A172 (cell line): ENCODE results near the gene NELL1. TPM values are rescaled to one million over a fixed set of nuclear protein-coding genes. Genes with fewer than 3 reads are reported as not detected.
"Not testable (repeated sequence)": the region's sequence is repeated elsewhere in the genome, so short reads cannot be mapped to it uniquely, and the experiment has no call there.

Experiments
- DNase-seq: peaks from one replicate; pipeline ENCODE4 v3.0.0-alpha.2; 2015; ENCODE audit warnings: low spot score
- total RNA-seq: library from RNA; depleted of rRNA; stranded (reverse); fragments of >200 nt; shearing (Covaris generic); gene quantifications from 2 replicates; pipeline ENCODE4 v1.2.3, GENCODE V29; 2014

Gene NELL1
- total RNA-seq, 1 experiment from 2014 or later, result not detected

DNA sequence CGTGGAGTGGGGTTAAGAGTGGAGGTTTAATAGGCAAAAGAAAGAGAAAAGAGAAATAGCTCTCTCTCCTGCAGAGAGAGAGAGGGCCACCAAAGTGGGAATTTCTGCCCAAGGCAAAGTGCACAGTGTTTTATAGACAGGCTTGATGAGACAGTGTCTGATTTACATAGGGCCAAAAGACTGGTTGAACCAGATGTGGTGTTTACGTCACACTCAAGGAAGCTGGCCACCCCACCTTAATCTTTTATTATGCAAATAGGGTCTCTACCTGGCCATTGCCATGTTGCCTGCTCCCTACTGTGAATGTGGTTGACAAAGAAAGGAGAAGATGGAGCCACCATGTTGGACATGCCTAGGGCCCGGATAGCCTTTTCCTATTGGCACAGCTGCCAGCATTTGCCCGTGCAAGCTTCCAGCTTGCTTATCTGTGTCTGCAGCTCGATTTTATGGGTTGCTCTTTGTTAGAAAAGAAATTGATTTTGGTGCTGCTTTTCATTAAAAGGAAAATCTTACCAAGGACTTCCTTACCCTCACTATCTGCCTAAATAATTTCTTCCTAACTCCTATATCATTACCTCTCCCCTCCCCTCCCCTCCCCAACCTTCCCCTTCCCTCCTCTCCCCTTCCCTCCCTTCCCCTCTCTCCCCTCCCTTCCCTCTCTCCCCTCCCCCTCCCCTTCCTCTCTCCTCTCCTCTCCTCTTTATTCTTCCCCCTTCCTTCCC, 436.0 kb downstream of the NELL1 start:
- no peak for DNase-seq

DNA sequence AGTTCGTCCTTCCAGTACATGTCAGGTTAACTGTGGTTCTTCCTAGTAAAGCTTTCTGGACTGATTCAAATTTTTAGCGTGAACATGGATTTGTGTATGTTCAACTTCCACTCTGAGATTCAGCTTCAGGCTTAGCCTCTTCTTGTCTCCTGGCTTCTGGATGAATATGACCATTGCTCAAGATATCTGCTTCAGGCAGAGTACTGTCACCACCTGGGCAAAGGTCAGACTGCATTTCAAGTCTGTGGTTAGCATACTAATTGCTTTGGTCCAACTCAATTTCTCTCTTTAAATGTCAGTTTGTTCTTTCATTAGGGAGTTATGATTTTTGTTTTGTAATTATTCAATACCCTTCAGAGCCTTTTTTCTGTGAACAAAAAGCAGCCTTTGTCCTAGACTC, 440.0 kb downstream of the NELL1 start:
- DNase-seq, result no peak

- DNase-seq, result no peak
Measured at GRCh38 chr11:21110415-21110814, 441.0 kb downstream of the NELL1 start.

- DNase-seq, result no peak
Measured at GRCh38 chr11:21113876-21114275, 444.5 kb downstream of the NELL1 start.

GRCh38 chr11:21116009-21116408, 446.6 kb downstream of the NELL1 start:
- DNase-seq, result no peak

GRCh38 chr11:21119411-21119810, 450.0 kb downstream of the NELL1 start:
- DNase-seq, result no peak

DNA sequence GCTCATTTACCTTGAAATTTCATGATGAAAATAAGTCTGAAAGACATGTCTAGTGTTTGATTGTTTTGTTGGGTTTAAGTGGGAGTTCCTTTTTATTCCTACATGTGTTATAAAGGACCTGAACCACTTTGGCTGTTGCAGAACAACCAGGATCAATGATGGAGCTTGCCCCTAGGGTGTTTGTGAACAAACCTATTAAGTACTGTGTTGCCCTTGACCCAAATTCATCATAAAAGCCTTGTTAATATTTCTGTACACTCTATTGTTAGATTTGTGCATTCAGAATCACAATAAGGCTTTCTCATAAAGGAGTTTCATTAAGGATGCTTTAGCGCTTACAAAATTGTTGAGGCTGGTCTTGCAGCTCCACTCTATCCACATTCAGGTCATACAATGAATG, 452.6 kb downstream of the NELL1 start:
- DNase-seq, result no peak

DNA sequence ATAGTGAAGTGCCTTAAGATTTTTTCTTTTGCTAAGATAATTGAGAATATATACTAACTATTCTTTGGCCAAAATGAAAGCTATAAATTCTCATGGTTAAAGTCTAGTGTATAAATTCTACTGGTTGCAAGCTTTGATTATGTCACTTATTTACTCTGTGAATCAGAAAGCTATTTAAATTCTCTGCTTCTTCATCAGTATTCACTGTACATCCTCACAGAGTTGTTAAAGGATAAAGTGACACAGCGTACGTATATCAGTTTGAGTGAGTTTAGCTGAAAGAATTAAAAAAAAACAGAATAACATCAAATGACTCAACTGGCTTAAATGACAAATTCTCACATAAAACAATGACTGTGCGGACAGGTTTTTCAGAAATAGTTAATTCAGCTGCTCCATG, 453.1 kb downstream of the NELL1 start:
- DNase-seq, result no peak

DNA sequence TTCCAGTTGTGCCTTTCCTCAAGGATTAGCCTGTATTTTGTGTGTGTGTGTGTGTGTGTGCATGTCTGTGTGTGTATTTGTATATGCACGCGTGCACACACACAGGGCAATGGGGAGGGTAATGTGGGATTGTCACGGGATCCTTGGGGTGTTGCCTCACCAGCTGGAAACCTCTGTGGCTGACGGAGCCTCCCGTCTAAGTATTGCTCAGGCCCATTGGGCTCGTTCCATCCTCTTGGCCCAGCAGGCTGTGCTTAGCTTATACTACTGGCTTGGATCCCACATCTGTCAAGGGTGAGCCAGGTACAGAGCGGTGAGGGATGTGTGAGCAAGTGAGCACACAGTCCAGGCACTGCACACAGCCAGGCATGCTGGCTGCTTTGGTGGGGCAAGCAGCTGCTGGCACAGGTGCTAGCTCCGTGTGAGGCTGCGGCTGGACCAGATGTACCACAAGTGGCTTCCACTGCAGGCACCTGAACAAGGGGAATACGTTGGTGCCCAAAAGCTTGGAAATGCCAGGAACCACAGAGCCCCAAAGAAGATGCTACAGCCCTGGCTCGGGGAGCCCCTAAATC, 462.8 kb downstream of the NELL1 start:
- DNase-seq, result no peak

- DNase-seq, result no peak
Measured at GRCh38 chr11:21133244-21133643, 463.9 kb downstream of the NELL1 start.

DNA sequence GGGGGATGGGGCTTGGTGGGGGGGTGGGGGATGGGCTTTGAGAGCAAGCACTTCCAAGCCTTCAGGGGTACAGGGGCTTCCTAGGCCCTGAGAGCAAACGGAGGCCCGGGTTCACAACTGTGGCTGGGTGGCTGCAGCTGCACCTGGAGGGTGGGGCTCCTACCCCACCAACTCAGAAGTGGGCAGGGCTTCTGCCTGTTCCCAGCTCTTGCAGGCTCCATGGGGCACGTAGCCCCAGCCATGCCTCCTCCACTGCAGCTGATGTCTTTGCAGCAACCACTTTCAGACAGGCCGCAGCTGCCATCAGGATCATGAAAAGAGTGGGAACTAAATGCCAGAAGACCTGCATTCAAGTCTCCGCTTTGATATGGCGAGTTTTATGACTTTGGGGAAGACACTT, 464.3 kb downstream of the NELL1 start:
- no peak for DNase-seq

- no peak for DNase-seq
Measured at GRCh38 chr11:21137803-21138202, 468.4 kb downstream of the NELL1 start.

- DNase-seq, result not testable (repeated sequence)
Measured at GRCh38 chr11:21141557-21141956, 472.2 kb downstream of the NELL1 start.

- no peak for DNase-seq
Measured at GRCh38 chr11:21142007-21142406, 472.6 kb downstream of the NELL1 start.

- DNase-seq, result no peak
Measured at GRCh38 chr11:21144531-21144930, 475.1 kb downstream of the NELL1 start.

DNA sequence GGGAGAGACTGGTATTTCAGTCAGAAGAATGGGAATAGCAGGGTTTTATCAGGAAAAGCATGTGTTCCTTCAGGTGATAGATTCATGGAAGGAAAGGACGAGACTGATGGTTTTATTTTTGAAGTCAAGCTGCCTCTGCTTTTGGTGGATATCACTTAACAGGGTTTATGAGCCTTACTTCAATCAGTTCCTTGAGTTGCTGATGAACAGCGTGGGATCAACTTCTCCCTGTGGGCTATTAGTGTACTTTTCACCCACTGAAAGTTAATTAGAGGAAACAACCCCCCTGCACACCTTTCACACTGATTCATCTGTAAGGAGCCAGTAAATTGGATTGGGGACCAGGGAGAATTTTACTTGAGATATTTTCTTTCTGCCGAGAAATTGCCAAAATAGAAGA, 479.0 kb downstream of the NELL1 start:
- DNase-seq, result no peak

GRCh38 chr11:21160140-21160539, 490.8 kb downstream of the NELL1 start:
- DNase-seq, result no peak

DNA sequence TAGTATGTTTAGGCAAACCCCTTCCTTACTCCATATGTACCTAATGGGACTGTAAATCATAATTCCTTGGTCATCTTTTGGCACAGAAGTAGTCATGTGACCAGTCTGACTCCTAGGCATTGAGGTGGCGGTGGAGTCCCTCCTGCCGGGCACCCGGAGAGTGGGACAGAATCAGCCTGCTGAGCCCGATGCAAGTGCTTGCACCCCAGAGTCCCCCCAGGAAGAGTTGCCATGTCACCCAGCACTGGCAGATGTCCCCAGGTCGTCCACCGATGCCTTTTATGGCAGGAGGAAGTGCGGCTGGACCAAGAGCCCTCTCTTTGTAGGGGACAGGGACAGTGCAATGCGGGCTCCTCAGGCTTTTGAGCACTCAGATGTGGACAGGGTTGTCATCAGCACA, 500.3 kb downstream of the NELL1 start:
- DNase-seq, result no peak

DNA sequence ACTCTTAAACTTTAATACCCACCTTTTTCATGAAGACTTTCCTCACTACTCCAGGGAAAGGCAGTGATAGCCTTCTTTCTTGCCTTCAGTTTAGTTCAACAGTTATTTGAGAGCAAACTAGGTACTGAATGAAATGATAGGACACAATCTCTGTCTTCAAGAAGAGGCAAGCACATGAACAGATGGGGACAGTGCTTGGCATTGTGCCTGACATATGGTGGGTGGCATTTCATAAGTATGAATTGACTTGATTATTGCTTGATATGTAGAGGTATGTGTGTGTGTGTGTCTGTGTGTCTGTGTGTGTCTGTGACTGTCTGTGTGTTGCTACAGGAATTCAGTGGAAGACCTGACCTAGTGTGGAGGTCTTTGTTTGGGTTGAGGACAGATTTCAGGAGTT, 504.1 kb downstream of the NELL1 start:
- DNase-seq, result no peak

DNA sequence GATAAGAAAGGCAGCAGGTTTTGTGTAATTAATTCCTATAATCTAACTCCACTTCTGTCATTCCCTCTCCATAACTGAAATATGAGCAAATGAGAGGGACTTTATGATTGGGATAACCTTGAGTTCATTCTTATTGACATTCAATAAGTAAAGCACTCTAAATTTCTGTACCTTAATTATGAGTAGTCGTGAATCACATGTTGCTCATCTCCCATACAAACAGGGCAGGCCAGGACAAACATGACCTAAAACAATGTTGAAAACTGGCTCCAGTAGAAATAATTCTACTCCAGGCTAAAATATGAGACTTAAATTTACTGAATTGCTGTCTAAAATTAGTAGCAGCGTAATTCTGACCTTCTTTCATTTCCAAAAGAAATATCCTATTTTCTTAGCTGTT, 505.4 kb downstream of the NELL1 start:
- DNase-seq, result no peak

- no peak for DNase-seq
Measured at GRCh38 chr11:21177379-21177778, 508.0 kb downstream of the NELL1 start.

DNA sequence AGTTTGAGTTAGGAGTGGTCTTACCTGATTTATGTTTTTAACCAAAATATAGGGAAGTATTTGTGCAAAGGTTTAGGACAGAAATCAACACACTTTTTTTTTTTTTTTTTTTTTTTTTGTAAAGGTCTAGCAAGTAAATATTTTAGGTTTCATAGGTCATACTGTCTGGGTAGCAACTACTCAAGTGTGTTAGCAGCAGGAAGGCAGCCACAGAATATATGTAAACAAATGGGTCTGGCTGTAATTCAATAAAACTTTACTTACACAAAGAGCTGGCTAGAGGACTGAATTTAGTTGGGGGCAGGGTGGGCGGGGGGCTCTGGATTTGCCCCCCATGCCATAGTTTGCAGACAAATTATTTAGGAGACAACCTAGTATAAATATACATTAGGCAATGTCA, 510.4 kb downstream of the NELL1 start:
- DNase-seq, result no peak

DNA sequence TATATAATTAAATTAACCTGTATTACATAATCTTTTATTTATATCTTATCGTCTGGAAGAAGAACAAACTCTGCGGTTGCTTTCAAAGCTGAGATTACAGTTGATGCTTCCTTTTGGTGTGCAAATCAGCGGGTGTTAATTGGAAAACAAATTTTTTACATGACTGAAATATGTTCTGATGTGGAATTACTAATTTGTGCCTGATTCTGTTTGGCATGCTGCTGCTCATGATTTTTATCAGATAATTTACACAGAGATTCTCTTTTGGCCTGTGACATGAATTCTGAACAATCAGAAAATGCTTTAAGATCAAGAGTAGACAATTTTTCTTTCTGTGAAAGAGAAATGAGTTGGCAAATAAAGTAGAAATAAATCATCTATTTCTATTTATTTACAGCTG, 510.8 kb downstream of the NELL1 start:
- no peak for DNase-seq

GRCh38 chr11:21185959-21186358, 516.6 kb downstream of the NELL1 start:
- DNase-seq, result no peak
